Vagina (tissue), 2 donors: ENCODE results near the gene GPR37L1.

ENCODE experiments used
- POLR2A ChIP-seq, 2 donors: fragments of 450-650 bp; IDR thresholded peaks; one replicate each; pipeline ENCODE4 v1.6.1; 2017; ENCODE audit warnings: antibody characterized with exemption in 2 of 2, mild to moderate bottlenecking in 2 of 2, moderate library complexity in 2 of 2
- POLR2AphosphoS5 ChIP-seq, 2 donors: sonication (generic); formaldehyde crosslinking; IDR thresholded peaks; one replicate each; pipeline ENCODE4 v1.9.0; 2017; ENCODE audit warnings: antibody characterized with exemption in 2 of 2, mild to moderate bottlenecking in 2 of 2, low read depth in 1 of 2; ENCODE audit not compliant: insufficient read depth in 1 of 2
- TF ChIP-seq, protein P1 (sequence below), 3 experiments: fragments of 450-650 bp in 2 of 3; fragments of 200-600 bp in 1 of 3; sonication (generic) in 1 of 3; IDR thresholded peaks; one replicate each; pipeline ENCODE4 v1.5.1; 2017 to 2019; ENCODE audit warnings: antibody characterized with exemption in 3 of 3, mild to moderate bottlenecking in 2 of 3, moderate library complexity in 2 of 3

DNA sequence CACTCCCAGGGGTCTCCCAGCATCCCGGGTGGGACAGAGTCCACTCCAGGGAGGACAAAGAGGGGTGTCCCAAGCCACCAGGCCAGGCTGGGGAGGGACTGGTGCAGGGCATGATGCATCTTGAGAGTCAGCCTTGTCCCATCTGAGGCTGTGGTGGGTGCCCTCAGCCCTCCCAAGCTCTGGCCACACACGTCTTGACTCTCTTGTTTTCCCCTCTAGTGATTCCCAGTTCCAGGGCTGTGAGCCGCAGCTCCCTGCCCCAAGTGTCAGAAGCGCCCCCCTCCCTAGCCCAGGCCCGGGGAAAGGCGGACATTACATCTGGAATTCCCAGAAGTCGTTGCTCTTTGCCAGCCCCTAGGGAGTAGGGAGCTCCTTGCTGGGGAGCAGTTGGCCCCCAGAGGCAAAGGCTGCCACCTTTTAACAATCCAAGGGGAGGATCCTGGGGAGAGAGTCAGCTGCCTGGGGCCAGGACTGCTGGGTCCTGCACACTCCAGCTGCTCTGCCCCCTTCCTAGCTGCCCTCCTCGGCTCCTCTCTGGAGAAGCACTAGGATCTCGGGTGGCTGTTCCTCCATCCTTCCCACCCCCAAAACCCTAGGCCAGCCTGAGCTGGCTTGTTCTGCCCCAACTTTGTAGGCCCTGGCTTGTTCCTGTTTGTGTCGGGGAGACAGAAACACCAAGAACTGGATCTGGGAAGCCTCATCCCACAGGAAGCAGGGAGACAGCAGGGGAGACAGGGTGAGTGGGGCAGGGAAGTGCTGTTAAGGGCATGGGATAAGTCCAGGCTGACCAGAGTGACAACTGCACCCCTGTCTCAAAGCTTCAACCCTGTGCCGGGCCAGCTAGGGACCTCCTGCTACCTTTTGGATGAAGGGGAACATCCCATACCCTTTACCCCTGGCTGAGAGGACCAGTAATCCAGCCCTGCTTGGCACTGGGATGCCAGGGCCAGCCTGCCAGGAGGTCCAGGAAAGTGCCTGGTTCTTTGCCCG lies 40.9 kb downstream of the GPR37L1 start:
- TF ChIP-seq, protein P1, sequence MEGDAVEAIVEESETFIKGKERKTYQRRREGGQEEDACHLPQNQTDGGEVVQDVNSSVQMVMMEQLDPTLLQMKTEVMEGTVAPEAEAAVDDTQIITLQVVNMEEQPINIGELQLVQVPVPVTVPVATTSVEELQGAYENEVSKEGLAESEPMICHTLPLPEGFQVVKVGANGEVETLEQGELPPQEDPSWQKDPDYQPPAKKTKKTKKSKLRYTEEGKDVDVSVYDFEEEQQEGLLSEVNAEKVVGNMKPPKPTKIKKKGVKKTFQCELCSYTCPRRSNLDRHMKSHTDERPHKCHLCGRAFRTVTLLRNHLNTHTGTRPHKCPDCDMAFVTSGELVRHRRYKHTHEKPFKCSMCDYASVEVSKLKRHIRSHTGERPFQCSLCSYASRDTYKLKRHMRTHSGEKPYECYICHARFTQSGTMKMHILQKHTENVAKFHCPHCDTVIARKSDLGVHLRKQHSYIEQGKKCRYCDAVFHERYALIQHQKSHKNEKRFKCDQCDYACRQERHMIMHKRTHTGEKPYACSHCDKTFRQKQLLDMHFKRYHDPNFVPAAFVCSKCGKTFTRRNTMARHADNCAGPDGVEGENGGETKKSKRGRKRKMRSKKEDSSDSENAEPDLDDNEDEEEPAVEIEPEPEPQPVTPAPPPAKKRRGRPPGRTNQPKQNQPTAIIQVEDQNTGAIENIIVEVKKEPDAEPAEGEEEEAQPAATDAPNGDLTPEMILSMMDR (IDR thresholded peaks at IDR 0.05): no peak
- TF ChIP-seq POLR2A (IDR thresholded peaks at IDR 0.05): no peak
- TF ChIP-seq POLR2AphosphoS5 (IDR thresholded peaks at IDR 0.05; ENCODE audit: insufficient read depth in 1 of 2, low read depth in 1 of 2): no peak
